CD14-positive monocyte (primary cell): ENCODE measurements around the gene TMEM272. TPM values are rescaled to one million over a fixed set of nuclear protein-coding genes. Genes with fewer than 3 reads are reported as not detected.

Experiments used
- DNase-seq, 3 donors: peaks; one replicate each; pipeline ENCODE4 v3.0.0-alpha.2; 2011 to 2022
- H2AFZ ChIP-seq: 2 replicates; pipeline ENCODE4 v1.6.0; 2012; ENCODE audit warnings: mild to moderate bottlenecking, low read depth, low read length, inconsistent platforms; ENCODE audit not compliant: insufficient read depth, poor library complexity, severe bottlenecking
- H3K27ac ChIP-seq, 2 donors: 1 replicate in 1 of 2; 2 replicates in 1 of 2; pipeline ENCODE4 v1.5.1; 2012 to 2013; ENCODE audit warnings: low read length in 2 of 2, control low read depth in 1 of 2, inconsistent platforms in 1 of 2, low read depth in 1 of 2, mild to moderate bottlenecking in 1 of 2
- H3K27me3 ChIP-seq, 2 donors: one replicate each; pipeline versions ENCODE4 v1.6.0 to v1.6.1; 2011 to 2013; ENCODE audit warnings: low read length in 2 of 2; ENCODE audit not compliant: control insufficient read depth in 2 of 2, insufficient read depth in 2 of 2
- H3K36me3 ChIP-seq, 2 donors: replicated peaks in 1 of 2; 1 replicate in 1 of 2; 2 replicates in 1 of 2; pipeline versions ENCODE4 v1.5.1 to v1.6.1; 2012 to 2013; ENCODE audit warnings: low read length in 2 of 2, control low read depth in 1 of 2, inconsistent platforms in 1 of 2, mild to moderate bottlenecking in 1 of 2; ENCODE audit not compliant: insufficient read depth in 2 of 2, control insufficient read depth in 1 of 2
- H3K4me1 ChIP-seq, 2 donors: 1 replicate in 1 of 2; 2 replicates in 1 of 2; pipeline versions ENCODE4 v1.5.1 to v1.6.1; 2012 to 2013; ENCODE audit warnings: low read length in 2 of 2, control low read depth in 1 of 2, inconsistent platforms in 1 of 2, mild to moderate bottlenecking in 1 of 2, moderate library complexity in 1 of 2; ENCODE audit not compliant: insufficient read depth in 2 of 2, control insufficient read depth in 1 of 2
- H3K4me2 ChIP-seq: replicated peaks from 2 replicates; pipeline ENCODE3; 2012; ENCODE audit warnings: low read length, moderate library complexity, mild to moderate bottlenecking; ENCODE audit not compliant: poor library complexity, severe bottlenecking; ENCODE audit errors: extremely low read depth
- H3K4me3 ChIP-seq, 3 experiments: fragments of 200-600 bp in 1 of 3; sonication (generic) in 1 of 3; replicated peaks in 1 of 3; 1 replicate in 2 of 3; 2 replicates in 1 of 3; pipeline ENCODE4 v1.5.1; 2011 to 2013; ENCODE audit warnings: low read length in 3 of 3, mild to moderate bottlenecking in 3 of 3, control low read depth in 2 of 3, low read depth in 2 of 3, inconsistent platforms in 1 of 3, moderate library complexity in 1 of 3
- H3K79me2 ChIP-seq: 2 replicates; pipeline ENCODE4 v1.6.0; 2012; ENCODE audit warnings: mild to moderate bottlenecking, control low read depth, inconsistent platforms, low read length, moderate library complexity; ENCODE audit not compliant: insufficient read depth
- H3K9ac ChIP-seq: 2 replicates; pipeline ENCODE4 v1.6.0; 2017; ENCODE audit warnings: low read length, mild to moderate bottlenecking; ENCODE audit not compliant: insufficient read depth, poor library complexity, severe bottlenecking
- H3K9me3 ChIP-seq, 2 donors: replicated peaks in 1 of 2; 1 replicate in 1 of 2; 2 replicates in 1 of 2; pipeline versions ENCODE4 v1.5.1 to v1.6.1; 2012 to 2013; ENCODE audit warnings: low read length in 2 of 2, control low read depth in 1 of 2; ENCODE audit not compliant: control insufficient read depth in 1 of 2, insufficient read depth in 1 of 2
- H4K20me1 ChIP-seq: 2 replicates; pipeline ENCODE4 v1.6.0; 2012; ENCODE audit warnings: mild to moderate bottlenecking, low read length, control low read depth, moderate library complexity; ENCODE audit not compliant: insufficient read depth
- H3K27ac Mint-ChIP-seq, 7 donors: one replicate each; pipeline ENCODE4 v1.8.0; 2020; ENCODE audit warnings: mild to moderate bottlenecking in 7 of 7, mixed read lengths in 7 of 7, moderate library complexity in 6 of 7, inconsistent platforms in 2 of 7
- H3K27me3 Mint-ChIP-seq, 3 donors: one replicate each; pipeline ENCODE4 v1.8.0; 2021 to 2022; ENCODE audit warnings: low read depth in 3 of 3, mild to moderate bottlenecking in 3 of 3, mixed read lengths in 3 of 3, moderate library complexity in 3 of 3, inconsistent platforms in 1 of 3
- H3K36me3 Mint-ChIP-seq, 2 donors: one replicate each; pipeline ENCODE4 v1.8.0; 2020; ENCODE audit warnings: mixed read lengths in 2 of 2, inconsistent platforms in 1 of 2, mild to moderate bottlenecking in 1 of 2
- H3K4me1 Mint-ChIP-seq: one replicate; pipeline ENCODE4 v1.8.0; 2020; ENCODE audit warnings: mild to moderate bottlenecking, mixed read lengths
- H3K4me3 Mint-ChIP-seq, 2 donors: one replicate each; pipeline ENCODE4 v1.8.0; 2020; ENCODE audit warnings: mild to moderate bottlenecking in 2 of 2, mixed read lengths in 2 of 2, moderate library complexity in 1 of 2
- H3K9me3 Mint-ChIP-seq, 7 donors: one replicate each; pipeline ENCODE4 v1.8.0; 2020 to 2022; ENCODE audit warnings: mixed read lengths in 7 of 7, mild to moderate bottlenecking in 6 of 7, moderate library complexity in 6 of 7, inconsistent platforms in 2 of 7
- CTCF ChIP-seq: fragments of 200-600 bp; IDR thresholded peaks from one replicate; pipeline ENCODE4 v1.8.0; 2022; ENCODE audit warnings: antibody characterized with exemption, mild to moderate bottlenecking
- WGBS: methylation state at CpG from one replicate; pipeline ENCODE4 v1.1.5; 2013; ENCODE audit warnings: missing lambda C conversion rate; ENCODE audit not compliant: insufficient coverage; 5-methylcytosine and 5-hydroxymethylcytosine counted together
- intact Hi-C, 2 donors: fragments of 100-400 bp; cut with micrococcal nuclease; formaldehyde crosslinking; loops; one replicate each; pipeline versions ENCODE4 v1.15.0 to v1.15.1; 2023
- polyA plus RNA-seq, 3 donors: library from polyadenylated mRNA; depleted of rRNA in 1 of 3; unstranded in 2 of 3; stranded (reverse) in 1 of 3; fragments of 300-500 nt in 2 of 3; fragments of >200 nt in 1 of 3; fragmentation: Illumina TruSeq in 2 of 3; gene quantifications; 1 replicate in 2 of 3; 2 replicates in 1 of 3; pipeline ENCODE4 v1.2.3, GENCODE V29; 2012 to 2021

Gene TMEM272
- polyA plus RNA-seq, 3 donors, result 0.07 TPM; not detected in 2

GRCh38 chr13:51867062-51867461, 22.1 kb upstream of the TMEM272 start:
- H3K4me2 ChIP-seq, result no peak overlapping the region
- no peaks in the 10 kb centered on the region for H3K79me2 ChIP-seq
- Mint-ChIP-seq H3K27ac (no peak overlapping the region), H3K27me3 (peaks cover 2 to 6% (median 6%) of the 10 kb centered on the region in 3 donors), H3K4me3 (no peak overlapping the region), H3K9me3 (peaks cover 0 to 3% (median 0%) of the 10 kb centered on the region in 7 donors), H3K36me3 (no peaks in the 10 kb centered on the region), H3K4me1 (no peaks in the 10 kb centered on the region)
- no peak for DNase-seq
- H3K4me1 ChIP-seq, result no peaks in the 10 kb centered on the region
- no peak for TF ChIP-seq CTCF
- H4K20me1 ChIP-seq, result no peaks in the 10 kb centered on the region
- no peak overlapping the region for H3K27ac ChIP-seq
- H3K36me3 ChIP-seq, result no peaks in the 10 kb centered on the region
- no peaks in the 10 kb centered on the region for H3K27me3 ChIP-seq
- 100% methylated on average over 1 of the region's 4 CpGs for WGBS
- H2AFZ ChIP-seq, result no peak overlapping the region
- intact Hi-C loops, result no loop called here
- H3K9me3 ChIP-seq, result no peaks in the 10 kb centered on the region
- H3K4me3 ChIP-seq, result no peak overlapping the region
- H3K9ac ChIP-seq, result no peak overlapping the region

- Mint-ChIP-seq H3K4me1 (no peaks in the 10 kb centered on the region), H3K36me3 (no peaks in the 10 kb centered on the region), H3K27me3 (peaks cover 2 to 6% (median 6%) of the 10 kb centered on the region in 3 donors), H3K4me3 (no peak overlapping the region), H3K27ac (no peak overlapping the region), H3K9me3 (peaks cover 0 to under 1% (median 0%) of the 10 kb centered on the region in 7 donors)
- Histone ChIP-seq H3K4me2 (no peak overlapping the region), H2AFZ (no peak overlapping the region), H3K4me1 (no peaks in the 10 kb centered on the region), H4K20me1 (no peaks in the 10 kb centered on the region), H3K27me3 (no peaks in the 10 kb centered on the region), H3K79me2 (no peaks in the 10 kb centered on the region), H3K27ac (no peak overlapping the region), H3K4me3 (no peak overlapping the region), H3K36me3 (no peaks in the 10 kb centered on the region), H3K9me3 (no peaks in the 10 kb centered on the region), H3K9ac (no peak overlapping the region)
- DNase-seq, result no peak
- intact Hi-C loops, result no loop called here
- no peak for TF ChIP-seq CTCF
- 93% methylated on average over 7 of the region's 7 CpGs for WGBS
These were observed 20.9 kb upstream of the TMEM272 start for GRCh38 chr13:51865838-51866237.
